K562 (cell line): ENCODE data around the gene LPGAT1. TPM values are rescaled to one million over a fixed set of nuclear protein-coding genes. Genes with fewer than 3 reads are reported as not detected.

Experiments used
- HDGF ChIP-seq: fragments of 450-650 bp; IDR thresholded peaks from 2 replicates; pipeline ENCODE4 v1.6.1; 2016
- MEIS2 ChIP-seq: fragments of 450-650 bp; IDR thresholded peaks from 2 replicates; pipeline ENCODE4 v1.6.1; 2014; ENCODE audit warnings: mild to moderate bottlenecking; ENCODE audit not compliant: partially characterized antibody
- NCOA6 ChIP-seq: fragments of 450-650 bp; IDR thresholded peaks from 2 replicates; pipeline ENCODE4 v1.6.1; 2017; ENCODE audit warnings: mild to moderate bottlenecking
- NFE2L1 ChIP-seq: fragments of 450-650 bp; IDR thresholded peaks from 2 replicates; pipeline ENCODE4 v1.6.1; 2016; ENCODE audit warnings: missing genetic modification characterization, low read depth, mild to moderate bottlenecking, missing compliant biosample characterization, moderate library complexity, borderline replicate concordance
- NR3C1 ChIP-seq: sonication (generic); formaldehyde crosslinking; IDR thresholded peaks from 2 replicates; pipeline ENCODE4 v1.8.1; 2022; ENCODE audit warnings: missing genetic modification reagents
- POLR2AphosphoS5 ChIP-seq: IDR thresholded peaks from 2 replicates; pipeline ENCODE4 v1.6.1; 2011; ENCODE audit warnings: mild to moderate bottlenecking, low read depth, low read length, moderate library complexity; ENCODE audit not compliant: control insufficient read depth, insufficient read depth
- RAD21 ChIP-seq, 2 experiments: fragments of 250-450 bp in 1 of 2; fragments of 450-650 bp in 1 of 2; sonication (Bioruptor Pico) in 1 of 2; formaldehyde crosslinking in 1 of 2; IDR thresholded peaks in 1 of 2; conservative IDR thresholded peaks in 1 of 2; 2 replicates each; pipeline versions ENCODE4 v1.4.0 to v1.8.0; 2020 to 2022; ENCODE audit warnings: mild to moderate bottlenecking in 2 of 2, moderate library complexity in 1 of 2
- ZFPM2 ChIP-seq: fragments of 250-450 bp; sonication (Bioruptor Pico); IDR thresholded peaks from 2 replicates; pipeline ENCODE4 v1.5.1; 2022; ENCODE audit warnings: mild to moderate bottlenecking
- ZNF217 ChIP-seq: sonication (generic); formaldehyde crosslinking; IDR thresholded peaks from 2 replicates; pipeline ENCODE4 v1.8.0; 2022; ENCODE audit warnings: mild to moderate bottlenecking, missing genetic modification reagents
- ZSCAN32 ChIP-seq: fragments of 450-650 bp; formaldehyde crosslinking; IDR thresholded peaks from 2 replicates; pipeline ENCODE4 v1.4.0; 2020; ENCODE audit warnings: mild to moderate bottlenecking, moderate library complexity
- polyA plus RNA-seq, 8 experiments: library from polyadenylated mRNA; depleted of rRNA in 4 of 8; stranded (reverse) in 5 of 8; unstranded in 3 of 8; fragments of >200 nt; fragmentation: Nextera tagmentation in 2 of 8; fragmentation: Illumina TruSeq in 1 of 8; extraction: Ambion mirVana in 2 of 8; extraction: Trizol in 1 of 8; gene quantifications; 2 replicates each; pipeline versions ENCODE4 v1.2.1 to v1.2.3, GENCODE V29; 2011 to 2014; ENCODE audit warnings: inconsistent platforms in 1 of 8, missing spikeins in 1 of 8
- total RNA-seq, 7 experiments: library from RNA; depleted of rRNA in 6 of 7; stranded (reverse); fragments of >200 nt in 6 of 7; fragmentation: Illumina TruSeq in 2 of 7; extraction: Trizol in 2 of 7; gene quantifications; 2 replicates each; pipeline versions ENCODE4 v1.2.1 to v1.2.3, GENCODE V29; 2011 to 2021; ENCODE audit warnings: low replicate concordance in 1 of 7
- TF ChIP-seq, protein P1 (sequence below): fragments of 250-450 bp; sonication (Bioruptor Pico); IDR thresholded peaks from 2 replicates; pipeline ENCODE4 v1.4.0; 2020; ENCODE audit warnings: mild to moderate bottlenecking
- TF ChIP-seq, protein P2 (sequence below), 2 experiments: fragments of 450-650 bp; formaldehyde crosslinking in 1 of 2; IDR thresholded peaks; 2 replicates each; pipeline versions ENCODE4 v1.4.0 to v1.6.1; 2014 to 2020; ENCODE audit warnings: mild to moderate bottlenecking in 2 of 2, borderline replicate concordance in 1 of 2, low read depth in 1 of 2
- TF ChIP-seq, protein P3 (sequence below): fragments of 450-650 bp; IDR thresholded peaks from 2 replicates; pipeline ENCODE4 v1.6.1; 2016; ENCODE audit warnings: low read depth, mild to moderate bottlenecking, moderate library complexity
- TF ChIP-seq, protein P4 (sequence below), 2 experiments: fragments of 450-650 bp; IDR thresholded peaks; 2 replicates each; pipeline ENCODE4 v1.6.1; 2016
- TF ChIP-seq, protein P5 (sequence below): fragments of 450-650 bp; formaldehyde crosslinking; IDR thresholded peaks from 2 replicates; pipeline ENCODE4 v1.4.0; 2020; ENCODE audit warnings: mild to moderate bottlenecking, moderate library complexity

Gene LPGAT1
- total and polyA plus RNA-seq, 9 of the 15 experiments (the other 6 are each of a cell fraction or from before 2014, with no cell fraction given), result 5.7 to 31.4 (median 16.3) TPM

DNA sequence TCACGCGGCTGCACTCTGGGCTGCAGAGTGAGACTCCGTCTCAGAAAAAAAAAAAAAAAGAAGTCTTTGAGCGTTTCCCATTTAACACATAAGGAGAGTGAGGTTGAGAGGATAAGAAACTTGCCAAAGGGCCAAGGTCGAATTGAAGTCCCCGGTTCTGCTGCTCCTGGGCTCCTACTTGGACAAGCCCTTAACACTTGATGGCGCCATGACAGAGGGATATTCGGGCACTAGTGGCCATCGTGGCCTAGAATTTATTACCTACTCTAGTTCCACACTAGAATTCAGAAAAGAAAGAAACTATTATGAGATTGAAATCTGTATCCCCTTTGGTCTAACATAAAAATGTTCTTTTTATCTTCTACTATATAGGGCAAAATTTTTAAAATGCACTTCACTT lies 89.4 kb downstream of the LPGAT1 start (continued):
- TF ChIP-seq, protein P1, sequence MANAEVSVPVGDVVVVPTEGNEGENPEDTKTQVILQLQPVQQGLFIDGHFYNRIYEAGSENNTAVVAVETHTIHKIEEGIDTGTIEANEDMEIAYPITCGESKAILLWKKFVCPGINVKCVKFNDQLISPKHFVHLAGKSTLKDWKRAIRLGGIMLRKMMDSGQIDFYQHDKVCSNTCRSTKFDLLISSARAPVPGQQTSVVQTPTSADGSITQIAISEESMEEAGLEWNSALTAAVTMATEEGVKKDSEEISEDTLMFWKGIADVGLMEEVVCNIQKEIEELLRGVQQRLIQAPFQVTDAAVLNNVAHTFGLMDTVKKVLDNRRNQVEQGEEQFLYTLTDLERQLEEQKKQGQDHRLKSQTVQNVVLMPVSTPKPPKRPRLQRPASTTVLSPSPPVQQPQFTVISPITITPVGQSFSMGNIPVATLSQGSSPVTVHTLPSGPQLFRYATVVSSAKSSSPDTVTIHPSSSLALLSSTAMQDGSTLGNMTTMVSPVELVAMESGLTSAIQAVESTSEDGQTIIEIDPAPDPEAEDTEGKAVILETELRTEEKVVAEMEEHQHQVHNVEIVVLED (CRISPR knock-in tag), result no peak
- TF ChIP-seq HDGF (no peak), MEIS2 (no peak), POLR2AphosphoS5 (no peak), ZSCAN32 (no peak), RAD21 (CRISPR knock-in tag; conservative IDR thresholded peaks at IDR 0.05 in 1 of 2, IDR thresholded peaks at IDR 0.05 in 1 of 2) (peak in 1 of 2 experiments; percentile 64; a peak in 2 of 4 replicates), NR3C1 (no peak), ZFPM2 (CRISPR knock-in tag) (no peak), NFE2L1 (no peak), NCOA6 (no peak), ZNF217 (CRISPR knock-in tag) (no peak)
- TF ChIP-seq, protein P2, sequence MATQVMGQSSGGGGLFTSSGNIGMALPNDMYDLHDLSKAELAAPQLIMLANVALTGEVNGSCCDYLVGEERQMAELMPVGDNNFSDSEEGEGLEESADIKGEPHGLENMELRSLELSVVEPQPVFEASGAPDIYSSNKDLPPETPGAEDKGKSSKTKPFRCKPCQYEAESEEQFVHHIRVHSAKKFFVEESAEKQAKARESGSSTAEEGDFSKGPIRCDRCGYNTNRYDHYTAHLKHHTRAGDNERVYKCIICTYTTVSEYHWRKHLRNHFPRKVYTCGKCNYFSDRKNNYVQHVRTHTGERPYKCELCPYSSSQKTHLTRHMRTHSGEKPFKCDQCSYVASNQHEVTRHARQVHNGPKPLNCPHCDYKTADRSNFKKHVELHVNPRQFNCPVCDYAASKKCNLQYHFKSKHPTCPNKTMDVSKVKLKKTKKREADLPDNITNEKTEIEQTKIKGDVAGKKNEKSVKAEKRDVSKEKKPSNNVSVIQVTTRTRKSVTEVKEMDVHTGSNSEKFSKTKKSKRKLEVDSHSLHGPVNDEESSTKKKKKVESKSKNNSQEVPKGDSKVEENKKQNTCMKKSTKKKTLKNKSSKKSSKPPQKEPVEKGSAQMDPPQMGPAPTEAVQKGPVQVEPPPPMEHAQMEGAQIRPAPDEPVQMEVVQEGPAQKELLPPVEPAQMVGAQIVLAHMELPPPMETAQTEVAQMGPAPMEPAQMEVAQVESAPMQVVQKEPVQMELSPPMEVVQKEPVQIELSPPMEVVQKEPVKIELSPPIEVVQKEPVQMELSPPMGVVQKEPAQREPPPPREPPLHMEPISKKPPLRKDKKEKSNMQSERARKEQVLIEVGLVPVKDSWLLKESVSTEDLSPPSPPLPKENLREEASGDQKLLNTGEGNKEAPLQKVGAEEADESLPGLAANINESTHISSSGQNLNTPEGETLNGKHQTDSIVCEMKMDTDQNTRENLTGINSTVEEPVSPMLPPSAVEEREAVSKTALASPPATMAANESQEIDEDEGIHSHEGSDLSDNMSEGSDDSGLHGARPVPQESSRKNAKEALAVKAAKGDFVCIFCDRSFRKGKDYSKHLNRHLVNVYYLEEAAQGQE (IDR thresholded peaks at IDR 0.05; ENCODE audit: borderline replicate concordance), result peak; percentile 12; the same call in 1 of the 2 replicates
- TF ChIP-seq, protein P2 (CRISPR knock-in tag; IDR thresholded peaks at IDR 0.05; ENCODE audit: low read depth), result no peak
- TF ChIP-seq, protein P3, sequence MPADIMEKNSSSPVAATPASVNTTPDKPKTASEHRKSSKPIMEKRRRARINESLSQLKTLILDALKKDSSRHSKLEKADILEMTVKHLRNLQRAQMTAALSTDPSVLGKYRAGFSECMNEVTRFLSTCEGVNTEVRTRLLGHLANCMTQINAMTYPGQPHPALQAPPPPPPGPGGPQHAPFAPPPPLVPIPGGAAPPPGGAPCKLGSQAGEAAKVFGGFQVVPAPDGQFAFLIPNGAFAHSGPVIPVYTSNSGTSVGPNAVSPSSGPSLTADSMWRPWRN, result no peak
- TF ChIP-seq, protein P4, sequence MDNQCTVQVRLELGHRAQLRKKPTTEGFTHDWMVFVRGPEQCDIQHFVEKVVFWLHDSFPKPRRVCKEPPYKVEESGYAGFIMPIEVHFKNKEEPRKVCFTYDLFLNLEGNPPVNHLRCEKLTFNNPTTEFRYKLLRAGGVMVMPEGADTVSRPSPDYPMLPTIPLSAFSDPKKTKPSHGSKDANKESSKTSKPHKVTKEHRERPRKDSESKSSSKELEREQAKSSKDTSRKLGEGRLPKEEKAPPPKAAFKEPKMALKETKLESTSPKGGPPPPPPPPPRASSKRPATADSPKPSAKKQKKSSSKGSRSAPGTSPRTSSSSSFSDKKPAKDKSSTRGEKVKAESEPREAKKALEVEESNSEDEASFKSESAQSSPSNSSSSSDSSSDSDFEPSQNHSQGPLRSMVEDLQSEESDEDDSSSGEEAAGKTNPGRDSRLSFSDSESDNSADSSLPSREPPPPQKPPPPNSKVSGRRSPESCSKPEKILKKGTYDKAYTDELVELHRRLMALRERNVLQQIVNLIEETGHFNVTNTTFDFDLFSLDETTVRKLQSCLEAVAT (IDR thresholded peaks at IDR 0.05), result no peak
- TF ChIP-seq, protein P5, sequence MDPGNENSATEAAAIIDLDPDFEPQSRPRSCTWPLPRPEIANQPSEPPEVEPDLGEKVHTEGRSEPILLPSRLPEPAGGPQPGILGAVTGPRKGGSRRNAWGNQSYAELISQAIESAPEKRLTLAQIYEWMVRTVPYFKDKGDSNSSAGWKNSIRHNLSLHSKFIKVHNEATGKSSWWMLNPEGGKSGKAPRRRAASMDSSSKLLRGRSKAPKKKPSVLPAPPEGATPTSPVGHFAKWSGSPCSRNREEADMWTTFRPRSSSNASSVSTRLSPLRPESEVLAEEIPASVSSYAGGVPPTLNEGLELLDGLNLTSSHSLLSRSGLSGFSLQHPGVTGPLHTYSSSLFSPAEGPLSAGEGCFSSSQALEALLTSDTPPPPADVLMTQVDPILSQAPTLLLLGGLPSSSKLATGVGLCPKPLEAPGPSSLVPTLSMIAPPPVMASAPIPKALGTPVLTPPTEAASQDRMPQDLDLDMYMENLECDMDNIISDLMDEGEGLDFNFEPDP (CRISPR knock-in tag), result no peak
